Bronchial epithelial cell (primary cell): ENCODE data around the gene ZNF599. TPM values are rescaled to one million over a fixed set of nuclear protein-coding genes. Genes with fewer than 3 reads are reported as not detected.

Experiments used
- DNase-seq: peaks from one replicate; pipeline ENCODE4 v3.0.0-alpha.2; 2010; ENCODE audit warnings: low read depth
- FAIRE-seq: peaks from 2 replicates; lab custom pipeline; 2011; peaks lifted over from hg19 to GRCh38; lab: Jason Lieb, UNC
- H3K27me3 ChIP-seq: 2 replicates; pipeline ENCODE4 v1.5.1; 2011; ENCODE audit warnings: low read length; ENCODE audit not compliant: control insufficient read depth, insufficient read depth
- H3K36me3 ChIP-seq: 2 replicates; pipeline ENCODE4 v1.5.1; 2011; ENCODE audit warnings: low read length; ENCODE audit not compliant: control insufficient read depth, insufficient read depth
- H3K4me3 ChIP-seq: 2 replicates; pipeline ENCODE4 v1.5.1; 2011; ENCODE audit warnings: mild to moderate bottlenecking, low read depth, low read length, control low read depth
- total RNA-seq: library from RNA; depleted of rRNA; stranded (reverse); fragments of >200 nt; gene quantifications from 2 replicates; pipeline ENCODE4 v1.2.1, GENCODE V29; 2014
- TF ChIP-seq, protein P1 (sequence below): IDR thresholded peaks from 2 replicates; pipeline ENCODE4 v1.5.1; 2011; ENCODE audit warnings: mild to moderate bottlenecking, moderate library complexity, low read length, control low read depth, inconsistent platforms; ENCODE audit not compliant: insufficient read depth, severe bottlenecking

The ZNF599 gene
- total RNA-seq, 1 donor from 2014 or later: 2.4 TPM

DNA sequence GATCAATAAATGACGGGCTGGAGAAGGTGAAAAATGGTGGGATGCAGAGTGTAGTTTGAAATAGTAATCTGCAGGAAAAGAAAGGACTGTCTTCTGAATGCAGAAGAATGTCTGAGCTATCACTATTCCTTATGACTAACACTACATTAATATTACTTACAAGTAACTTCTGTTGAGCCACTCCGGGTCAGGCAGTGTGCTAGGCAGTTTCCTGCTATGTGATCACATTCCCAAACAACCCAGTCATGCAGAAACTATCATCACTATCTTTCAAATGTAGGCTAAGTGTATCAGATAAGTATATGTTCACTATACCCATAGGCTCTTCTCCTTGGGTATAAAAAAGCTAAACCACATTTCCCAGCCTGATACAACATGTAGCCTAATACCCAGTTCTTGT, 6.6 kb downstream of the ZNF599 start:
- H3K36me3 ChIP-seq: peaks cover 3% of the 10 kb centered on the region
- peak; percentile 43 for FAIRE-seq
- TF ChIP-seq, protein P1, sequence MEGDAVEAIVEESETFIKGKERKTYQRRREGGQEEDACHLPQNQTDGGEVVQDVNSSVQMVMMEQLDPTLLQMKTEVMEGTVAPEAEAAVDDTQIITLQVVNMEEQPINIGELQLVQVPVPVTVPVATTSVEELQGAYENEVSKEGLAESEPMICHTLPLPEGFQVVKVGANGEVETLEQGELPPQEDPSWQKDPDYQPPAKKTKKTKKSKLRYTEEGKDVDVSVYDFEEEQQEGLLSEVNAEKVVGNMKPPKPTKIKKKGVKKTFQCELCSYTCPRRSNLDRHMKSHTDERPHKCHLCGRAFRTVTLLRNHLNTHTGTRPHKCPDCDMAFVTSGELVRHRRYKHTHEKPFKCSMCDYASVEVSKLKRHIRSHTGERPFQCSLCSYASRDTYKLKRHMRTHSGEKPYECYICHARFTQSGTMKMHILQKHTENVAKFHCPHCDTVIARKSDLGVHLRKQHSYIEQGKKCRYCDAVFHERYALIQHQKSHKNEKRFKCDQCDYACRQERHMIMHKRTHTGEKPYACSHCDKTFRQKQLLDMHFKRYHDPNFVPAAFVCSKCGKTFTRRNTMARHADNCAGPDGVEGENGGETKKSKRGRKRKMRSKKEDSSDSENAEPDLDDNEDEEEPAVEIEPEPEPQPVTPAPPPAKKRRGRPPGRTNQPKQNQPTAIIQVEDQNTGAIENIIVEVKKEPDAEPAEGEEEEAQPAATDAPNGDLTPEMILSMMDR: no peak

DNA sequence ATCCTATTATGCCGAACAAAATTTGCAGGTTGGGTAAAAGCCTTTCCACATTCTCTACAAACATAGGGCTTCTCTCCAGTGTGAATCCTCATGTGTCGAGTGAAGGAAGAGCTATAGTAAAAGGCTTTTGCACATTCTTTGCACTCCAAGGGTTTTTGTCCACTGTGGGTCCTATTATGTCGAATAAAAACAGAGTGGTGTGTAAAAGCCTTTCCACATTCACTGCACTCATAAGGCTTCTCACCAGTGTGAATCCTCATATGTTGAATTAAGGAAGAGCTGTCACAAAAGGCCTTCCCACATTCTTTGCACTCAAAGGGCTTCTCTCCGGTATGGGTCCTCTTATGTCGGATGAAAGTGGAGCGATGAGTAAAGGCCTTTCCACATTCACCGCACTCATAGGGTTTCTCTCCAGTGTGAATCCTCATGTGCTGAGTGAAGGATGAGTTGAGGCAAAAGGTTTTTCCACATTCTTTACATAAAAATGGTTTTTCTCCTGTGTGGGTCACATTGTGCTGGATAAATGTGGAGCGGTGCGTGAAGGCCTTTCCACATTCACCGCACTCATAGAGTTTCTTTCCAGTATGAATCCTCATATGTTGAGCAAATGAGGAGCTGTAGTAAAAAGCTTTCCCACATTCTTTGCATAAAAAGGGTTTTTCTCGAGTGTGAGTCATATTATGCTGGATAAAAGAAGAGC, 13.6 kb downstream of the ZNF599 start:
- Histone ChIP-seq H3K36me3 (no peaks in the 10 kb centered on the region), H3K4me3 (no peak overlapping the region), H3K27me3 (no peaks in the 10 kb centered on the region)
- TF ChIP-seq, protein P1: no peak
- DNase-seq (no peak), FAIRE-seq (no peak)

More for the DNA sequence above, 6.6 kb downstream of the ZNF599 start:
- DNase-seq: peak; percentile 33
- no peak overlapping the region for H3K4me3 ChIP-seq
- no peaks in the 10 kb centered on the region for H3K27me3 ChIP-seq

DNA sequence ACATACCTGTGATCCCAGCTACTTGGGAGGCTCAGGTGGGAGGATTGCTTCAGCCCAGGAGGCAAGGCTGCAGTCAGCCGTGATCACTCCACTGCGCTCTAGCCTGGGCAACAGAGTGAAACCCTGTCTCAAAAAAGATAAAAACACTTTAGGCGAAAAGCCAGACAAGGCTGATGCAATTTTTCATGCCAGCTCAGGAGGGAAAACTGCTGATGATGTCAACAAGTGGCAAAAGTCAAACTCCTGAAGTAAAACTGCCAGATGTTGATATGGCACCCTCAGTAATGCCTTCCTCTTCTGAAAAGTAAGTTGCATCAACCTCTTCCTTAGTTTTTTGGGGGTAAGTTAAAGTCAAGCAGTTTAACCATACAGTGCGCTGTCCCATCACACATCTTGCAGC, 15.6 kb downstream of the ZNF599 start:
- no peaks in the 10 kb centered on the region for H3K36me3 ChIP-seq
- TF ChIP-seq, protein P1: no peak
- FAIRE-seq: no peak

DNA sequence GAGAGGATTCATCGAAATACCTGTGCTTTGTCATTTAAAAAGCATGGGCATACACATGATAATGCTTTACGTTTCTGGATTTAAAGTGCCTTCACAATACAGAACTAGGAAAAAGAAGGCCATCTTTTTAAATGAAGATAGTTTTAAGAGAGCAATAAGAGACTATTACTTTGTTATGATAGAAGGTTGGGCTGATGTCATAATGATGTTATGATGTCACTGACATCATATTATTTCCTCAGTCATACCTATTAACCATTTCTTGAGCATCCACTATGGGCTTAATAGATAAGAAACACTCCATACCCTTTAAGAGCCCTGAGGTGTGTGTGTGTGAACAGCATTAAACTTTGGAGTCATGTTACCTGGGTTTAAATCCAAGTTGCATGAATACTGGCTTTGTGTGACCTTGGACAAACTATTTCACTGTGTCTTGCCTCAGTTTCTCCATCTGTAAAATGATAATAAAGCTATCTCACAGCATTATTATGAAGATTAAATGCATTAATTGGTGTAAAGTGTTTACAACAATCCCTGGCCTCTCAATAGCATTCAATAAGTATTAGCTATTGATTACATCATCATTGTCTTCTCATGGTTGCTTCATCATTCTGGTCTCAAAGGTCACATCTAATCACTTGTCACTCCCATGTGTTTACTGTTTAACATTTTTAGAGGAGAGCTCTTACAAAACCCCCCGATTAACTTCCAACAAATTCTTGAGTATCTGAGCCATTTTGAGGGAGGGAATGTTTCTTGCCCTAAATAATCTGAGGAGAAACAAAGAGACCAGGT, 27.9 kb downstream of the ZNF599 start:
- DNase-seq (no peak), FAIRE-seq (no peak)
- Histone ChIP-seq H3K4me3 (no peak overlapping the region), H3K36me3 (no peaks in the 10 kb centered on the region), H3K27me3 (no peaks in the 10 kb centered on the region)
- TF ChIP-seq, protein P1: no peak

More for the DNA sequence above, 15.6 kb downstream of the ZNF599 start:
- H3K4me3 ChIP-seq: no peak overlapping the region
- DNase-seq: no peak
- no peaks in the 10 kb centered on the region for H3K27me3 ChIP-seq

DNA sequence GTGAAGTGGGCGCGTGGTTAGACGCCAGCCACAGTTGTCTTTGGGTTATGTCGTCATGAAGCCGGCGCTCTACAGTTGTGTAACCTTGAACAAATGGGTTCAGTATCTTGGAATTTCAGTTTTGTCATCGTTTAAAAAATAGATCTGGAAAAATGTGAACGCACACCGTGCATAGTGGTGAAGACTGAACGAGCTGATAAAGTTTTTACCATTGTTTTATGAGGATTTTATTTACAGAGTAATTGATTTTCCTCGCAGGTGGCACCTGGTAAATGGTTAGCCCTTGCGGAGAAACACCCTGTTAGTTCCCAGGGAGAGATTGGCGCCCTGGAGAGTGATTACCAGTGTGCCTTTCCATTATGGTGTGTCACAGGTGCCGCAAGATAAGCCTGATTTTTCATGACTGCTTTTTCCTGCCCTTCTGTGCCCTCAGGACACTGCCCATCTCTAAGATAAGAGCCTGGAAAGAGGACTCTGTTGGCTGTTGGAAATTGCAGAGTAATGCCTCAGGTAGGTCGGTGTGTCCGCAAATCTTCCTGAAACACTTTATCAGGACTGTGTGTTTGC, 38.4 kb downstream of the ZNF599 start:
- FAIRE-seq (no peak), DNase-seq (peak; percentile 75)
- Histone ChIP-seq H3K36me3 (peaks cover 5% of the 10 kb centered on the region), H3K4me3 (peak overlapping the region; percentile 79), H3K27me3 (no peaks in the 10 kb centered on the region)
- TF ChIP-seq, protein P1: no peak
